Gastroesophageal sphincter (tissue), 3 donors: Measurements from ENCODE around the gene BANP.

Experiments used
- EP300 ChIP-seq: sonication (generic); formaldehyde crosslinking; IDR thresholded peaks from one replicate; pipeline ENCODE4 v1.6.1; 2017; ENCODE audit warnings: antibody characterized with exemption, mild to moderate bottlenecking
- POLR2A ChIP-seq, 2 donors: fragments of 450-650 bp; IDR thresholded peaks; one replicate each; pipeline ENCODE4 v1.6.1; 2017; ENCODE audit warnings: antibody characterized with exemption in 2 of 2, mild to moderate bottlenecking in 2 of 2, moderate library complexity in 1 of 2
- TF ChIP-seq, protein P1 (sequence below), 4 experiments: fragments of 200-600 bp in 2 of 4; fragments of 450-650 bp in 2 of 4; sonication (generic) in 1 of 4; IDR thresholded peaks; one replicate each; pipeline ENCODE4 v1.5.1; 2017 to 2019; ENCODE audit warnings: antibody characterized with exemption in 4 of 4, mild to moderate bottlenecking in 2 of 4, moderate library complexity in 2 of 4

DNA sequence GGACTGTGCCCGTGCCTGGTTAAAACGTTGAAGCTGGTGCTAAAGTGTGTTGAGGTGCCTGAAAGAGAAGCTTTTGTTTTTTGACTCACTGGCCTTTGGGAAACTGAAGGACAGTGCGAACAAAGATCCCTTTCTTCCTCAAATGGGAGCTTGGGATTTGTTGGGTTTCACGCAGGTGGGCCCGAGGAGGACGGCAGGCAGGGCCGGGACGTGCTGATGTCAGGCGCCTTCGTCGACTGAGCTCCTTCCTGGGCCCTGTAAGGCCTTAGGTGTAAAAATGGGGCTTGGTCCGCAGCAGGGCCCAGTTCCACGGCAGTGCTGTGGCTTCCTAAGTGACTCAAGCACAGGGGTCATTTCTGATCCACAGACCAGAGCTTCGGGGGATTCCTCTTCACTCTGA is 106.9 kb downstream of the BANP start:
- TF ChIP-seq, protein P1, sequence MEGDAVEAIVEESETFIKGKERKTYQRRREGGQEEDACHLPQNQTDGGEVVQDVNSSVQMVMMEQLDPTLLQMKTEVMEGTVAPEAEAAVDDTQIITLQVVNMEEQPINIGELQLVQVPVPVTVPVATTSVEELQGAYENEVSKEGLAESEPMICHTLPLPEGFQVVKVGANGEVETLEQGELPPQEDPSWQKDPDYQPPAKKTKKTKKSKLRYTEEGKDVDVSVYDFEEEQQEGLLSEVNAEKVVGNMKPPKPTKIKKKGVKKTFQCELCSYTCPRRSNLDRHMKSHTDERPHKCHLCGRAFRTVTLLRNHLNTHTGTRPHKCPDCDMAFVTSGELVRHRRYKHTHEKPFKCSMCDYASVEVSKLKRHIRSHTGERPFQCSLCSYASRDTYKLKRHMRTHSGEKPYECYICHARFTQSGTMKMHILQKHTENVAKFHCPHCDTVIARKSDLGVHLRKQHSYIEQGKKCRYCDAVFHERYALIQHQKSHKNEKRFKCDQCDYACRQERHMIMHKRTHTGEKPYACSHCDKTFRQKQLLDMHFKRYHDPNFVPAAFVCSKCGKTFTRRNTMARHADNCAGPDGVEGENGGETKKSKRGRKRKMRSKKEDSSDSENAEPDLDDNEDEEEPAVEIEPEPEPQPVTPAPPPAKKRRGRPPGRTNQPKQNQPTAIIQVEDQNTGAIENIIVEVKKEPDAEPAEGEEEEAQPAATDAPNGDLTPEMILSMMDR (IDR thresholded peaks at IDR 0.05): no peak
- no peak for TF ChIP-seq POLR2A (IDR thresholded peaks at IDR 0.05)
- no peak for TF ChIP-seq EP300
